Panc1 (cell line): ENCODE measurements around the gene TMEM205. TPM values are rescaled to one million over a fixed set of nuclear protein-coding genes. Genes with fewer than 3 reads are reported as not detected.
A peak's percentile ranks its signal among the peaks of the same experiment; 100 is the strongest.
"Not testable (repeated sequence)": the region's sequence is repeated elsewhere in the genome, so short reads cannot be mapped to it uniquely, and the experiment has no call there.

Source experiments
- ATAC-seq: fragments of 200-7000 bp; cut with Tn5 transposase; 2 replicates; pipeline ENCODE4 v1.9.1; 2020; ENCODE audit warnings: mild to moderate bottlenecking, moderate library complexity
- BruUV-seq: library from RNA; stranded (reverse); fragments of 400-500 nt; replicated peaks from 2 replicates; lab custom pipeline; 2021; lab: Mats Ljungman, UMichigan
- CTCF ChIA-PET: fragments of 300-600 bp; sonication (Branson Sonifier 250); formaldehyde crosslinking; loops from one replicate; lab custom pipeline; 2022; ENCODE audit warnings: antibody characterized with exemption; lab: Charles Lee
- POLR2A ChIA-PET: fragments of 300-600 bp; sonication (Branson Sonifier 250); formaldehyde crosslinking; loops from one replicate; lab custom pipeline; 2022; ENCODE audit warnings: antibody characterized with exemption; lab: Charles Lee
- DNase-seq: peaks from one replicate; pipeline ENCODE4 v3.0.0-alpha.2; 2010; ENCODE audit warnings: low read depth, low spot score
- H3K27ac ChIP-seq: 2 replicates; pipeline ENCODE4 v1.5.1; 2011; ENCODE audit warnings: mild to moderate bottlenecking, low read length, inconsistent platforms
- H3K27me3 ChIP-seq: fragments of 200-500 bp; sonication (Bioruptor generic); 2 replicates; pipeline ENCODE4 v1.6.0; 2014; ENCODE audit warnings: low read length, inconsistent platforms; ENCODE audit not compliant: control insufficient read depth, insufficient read depth
- H3K36me3 ChIP-seq: fragments of 200-500 bp; sonication (Bioruptor generic); 2 replicates; pipeline ENCODE4 v1.5.1; 2014; ENCODE audit warnings: inconsistent platforms, mild to moderate bottlenecking, low read length, moderate library complexity; ENCODE audit not compliant: control insufficient read depth, insufficient read depth
- H3K4me1 ChIP-seq: 2 replicates; pipeline ENCODE4 v1.5.1; 2011; ENCODE audit warnings: inconsistent platforms, mild to moderate bottlenecking, low read length, moderate library complexity; ENCODE audit not compliant: control insufficient read depth, insufficient read depth
- H3K4me3 ChIP-seq, 2 experiments: 2 replicates each; pipeline ENCODE4 v1.5.1; 2011 to 2012; ENCODE audit warnings: low read depth in 2 of 2, low read length in 2 of 2, mild to moderate bottlenecking in 2 of 2, inconsistent platforms in 1 of 2, moderate library complexity in 1 of 2
- H3K9me3 ChIP-seq: fragments of 200-500 bp; sonication (Bioruptor generic); 2 replicates; pipeline ENCODE4 v1.5.1; 2014; ENCODE audit warnings: low read depth, mild to moderate bottlenecking, inconsistent platforms, low read length, moderate library complexity; ENCODE audit not compliant: control insufficient read depth, insufficient read depth
- CTCF ChIP-seq: fragments of 450-650 bp; IDR thresholded peaks from 2 replicates; pipeline ENCODE4 v1.5.1; 2017; ENCODE audit warnings: mild to moderate bottlenecking
- POLR2AphosphoS5 ChIP-seq: IDR thresholded peaks from 2 replicates; pipeline ENCODE4 v1.6.1; 2012; ENCODE audit warnings: mild to moderate bottlenecking, low read depth, low read length, moderate library complexity
- REST ChIP-seq, 2 experiments: IDR thresholded peaks; 2 replicates each; pipeline ENCODE4 v1.6.1; 2011 to 2012; ENCODE audit warnings: low read depth in 2 of 2, control low read depth in 1 of 2, low read length in 1 of 2, mild to moderate bottlenecking in 1 of 2, moderate library complexity in 1 of 2; ENCODE audit not compliant: insufficient read depth in 1 of 2
- SIN3A ChIP-seq: IDR thresholded peaks from 2 replicates; pipeline ENCODE4 v1.6.1; 2012; ENCODE audit warnings: low read depth, mild to moderate bottlenecking, low read length, moderate library complexity, borderline replicate concordance; ENCODE audit not compliant: insufficient read depth
- TCF7L2 ChIP-seq: IDR thresholded peaks from 2 replicates; pipeline ENCODE4 v1.6.1; 2011; ENCODE audit warnings: mild to moderate bottlenecking, low read depth, low read length, inconsistent platforms
- in situ Hi-C: cut with HindIII; loops from 2 replicates; pipeline ENCODE4 v1.10.0; 2016; ENCODE audit warnings: low sequenced_read_pairs, low pct_unique_long_range_greater_than_20kb
- intact Hi-C: fragments of 100-400 bp; cut with micrococcal nuclease; formaldehyde crosslinking; loops from one replicate; pipeline ENCODE4 v1.10.0; 2022; ENCODE audit not compliant: unreplicated experiment
- total RNA-seq: library from RNA; stranded (reverse); gene quantifications from one replicate; pipeline ENCODE4 v1.2.1, GENCODE V29; 2021; ENCODE audit not compliant: unreplicated experiment

TMEM205 gene
- total RNA-seq, 1 experiment from 2014 or later, result 133 TPM

GRCh38 chr19:11342429-11342828 lies 3.6 kb downstream of the TMEM205 start:
- CTCF ChIA-PET, result no interaction called here
- POLR2A ChIA-PET, result no interaction called here
- no peak for DNase-seq
- in situ Hi-C loops, result no loop called here
- Histone ChIP-seq H3K27ac (no peak overlapping the region; the same call in 1 of the 2 replicates), H3K4me1 (peaks cover 20% of the 10 kb centered on the region), H3K36me3 (no peaks in the 10 kb centered on the region), H3K4me3 (no peak overlapping the region), H3K9me3 (no peaks in the 10 kb centered on the region), H3K27me3 (no peaks in the 10 kb centered on the region)
- intact Hi-C loops, result no loop called here
- BruUV-seq, result no TSS peak
- ATAC-seq, result no peak
- no peak for TF ChIP-seq CTCF
- TF ChIP-seq TCF7L2, result no peak
- TF ChIP-seq REST (IDR thresholded peaks at IDR 0.05; ENCODE audit: insufficient read depth in 1 of 2, low read depth in 2 of 2, low read length in 1 of 2), result no peak
- TF ChIP-seq POLR2AphosphoS5, result no peak

DNA sequence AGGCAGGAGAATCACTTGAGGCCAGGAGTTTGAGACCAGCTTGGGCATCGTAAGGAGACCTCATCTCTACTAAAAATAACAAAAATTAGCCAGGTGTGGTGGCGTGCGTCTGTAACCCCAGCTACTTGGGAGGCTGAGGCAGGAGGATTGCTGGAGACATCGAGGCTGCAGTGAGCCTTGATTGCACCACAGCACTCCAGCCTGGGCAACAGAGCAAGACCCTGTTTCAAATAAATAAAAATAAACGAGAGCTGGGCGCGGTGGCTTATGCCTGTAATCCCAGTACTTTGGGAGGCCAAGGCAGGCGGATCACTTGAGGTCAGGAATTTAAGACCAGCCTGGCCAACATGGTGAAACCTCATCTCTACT lies 6.0 kb downstream of the TMEM205 start:
- intact Hi-C loops, BruUV-seq, DNase-seq, ATAC-seq, in situ Hi-C loops, H3K27me3 ChIP-seq, H3K9me3 ChIP-seq, H3K36me3 ChIP-seq, POLR2A ChIA-PET: not testable (repeated sequence)
- H3K4me3 ChIP-seq, result peak overlapping the region; percentile 61 to 63
- H3K27ac ChIP-seq, result peak overlapping the region; percentile 66; the same call in 1 of the 2 replicates
- CTCF ChIA-PET, result interaction anchor here (0.5 kb wide), 1 partner anchor 498 kb away, joined by 3 read pairs; no protein-coding TSS in a partner anchor
- H3K4me1 ChIP-seq, result peaks cover 13% of the 10 kb centered on the region

GRCh38 chr19:11339254-11340098 lies 6.6 kb downstream of the TMEM205 start, which contains the start of gene RAB3D:
RAB3D (minus strand) TSS chr19:11339657; CDS start chr19:11337399, 2,258 bp downstream.
- Histone ChIP-seq H3K4me3 (peak within 1 kb of the TSS; percentile 61 to 63), H3K36me3 (no peaks in the 10 kb centered on the region), H3K9me3 (no peaks in the 10 kb centered on the region), H3K27ac (peak within 1 kb of the TSS; percentile 66), H3K27me3 (no peaks in the 10 kb centered on the region), H3K4me1 (peaks cover 13% of the 10 kb centered on the region; the same call in 1 of the 2 replicates)
- intact Hi-C loops, result no loop called here
- TF ChIP-seq POLR2AphosphoS5 (peak; percentile 44; the same call in 1 of the 2 replicates), TCF7L2 (no peak), SIN3A (peak; percentile 62; the same call in 1 of the 2 replicates), REST (IDR thresholded peaks at IDR 0.05; ENCODE audit: insufficient read depth in 1 of 2, low read depth in 2 of 2, low read length in 1 of 2) (no peak)
- in situ Hi-C loops, result no loop called here
- DNase-seq, result peak; percentile 28
- no TSS peak for BruUV-seq
- ChIA-PET CTCF (interaction anchor here (0.5 kb wide), 1 partner anchor 499 kb away, joined by 3 read pairs; no protein-coding TSS in a partner anchor), POLR2A (no interaction called here)
- ATAC-seq, result peak; percentile 95
